Astrocyte of the spinal cord (primary cell): ENCODE measurements around the gene NAPB.

Experiments
- DNase-seq: peaks from one replicate; pipeline ENCODE4 v3.0.0; 2011; ENCODE audit warnings: low read depth, low spot score
- H3K4me3 ChIP-seq: 2 replicates; pipeline ENCODE4 v1.5.1; 2011; ENCODE audit warnings: low read depth, mild to moderate bottlenecking, low read length, moderate library complexity
- in situ Hi-C: cut with HindIII; loops from 2 replicates; pipeline ENCODE4 v1.10.0; 2017; ENCODE audit warnings: low sequenced_read_pairs
- TF ChIP-seq, protein P1 (sequence below): IDR thresholded peaks from 2 replicates; pipeline ENCODE4 v1.5.1; 2012; ENCODE audit warnings: low read depth, mild to moderate bottlenecking, low read length, inconsistent platforms

Gene NAPB

DNA sequence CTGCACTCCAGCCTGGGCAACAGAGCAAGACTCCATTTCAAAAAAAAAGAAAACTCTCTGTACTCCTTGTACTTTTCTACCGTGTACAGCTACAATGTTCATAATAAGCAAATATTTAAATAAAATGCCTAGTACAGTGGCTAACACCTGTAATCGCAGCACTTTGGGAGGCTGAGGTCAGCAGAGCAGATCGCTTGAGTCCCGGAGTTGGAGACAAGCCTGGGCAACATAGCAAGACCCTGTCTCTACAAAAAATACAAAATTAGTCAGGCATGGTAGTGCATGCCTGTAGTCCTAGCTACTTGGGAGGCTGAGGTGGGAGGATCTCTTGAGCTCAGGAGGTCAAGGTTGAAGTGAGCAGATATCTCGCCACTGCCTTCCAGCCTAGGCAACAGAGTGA, 5.7 kb downstream of the NAPB start:
- TF ChIP-seq, protein P1, sequence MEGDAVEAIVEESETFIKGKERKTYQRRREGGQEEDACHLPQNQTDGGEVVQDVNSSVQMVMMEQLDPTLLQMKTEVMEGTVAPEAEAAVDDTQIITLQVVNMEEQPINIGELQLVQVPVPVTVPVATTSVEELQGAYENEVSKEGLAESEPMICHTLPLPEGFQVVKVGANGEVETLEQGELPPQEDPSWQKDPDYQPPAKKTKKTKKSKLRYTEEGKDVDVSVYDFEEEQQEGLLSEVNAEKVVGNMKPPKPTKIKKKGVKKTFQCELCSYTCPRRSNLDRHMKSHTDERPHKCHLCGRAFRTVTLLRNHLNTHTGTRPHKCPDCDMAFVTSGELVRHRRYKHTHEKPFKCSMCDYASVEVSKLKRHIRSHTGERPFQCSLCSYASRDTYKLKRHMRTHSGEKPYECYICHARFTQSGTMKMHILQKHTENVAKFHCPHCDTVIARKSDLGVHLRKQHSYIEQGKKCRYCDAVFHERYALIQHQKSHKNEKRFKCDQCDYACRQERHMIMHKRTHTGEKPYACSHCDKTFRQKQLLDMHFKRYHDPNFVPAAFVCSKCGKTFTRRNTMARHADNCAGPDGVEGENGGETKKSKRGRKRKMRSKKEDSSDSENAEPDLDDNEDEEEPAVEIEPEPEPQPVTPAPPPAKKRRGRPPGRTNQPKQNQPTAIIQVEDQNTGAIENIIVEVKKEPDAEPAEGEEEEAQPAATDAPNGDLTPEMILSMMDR: no peak
- H3K4me3 ChIP-seq: no peak overlapping the region
- in situ Hi-C loops: no loop called here
- no peak for DNase-seq

DNA sequence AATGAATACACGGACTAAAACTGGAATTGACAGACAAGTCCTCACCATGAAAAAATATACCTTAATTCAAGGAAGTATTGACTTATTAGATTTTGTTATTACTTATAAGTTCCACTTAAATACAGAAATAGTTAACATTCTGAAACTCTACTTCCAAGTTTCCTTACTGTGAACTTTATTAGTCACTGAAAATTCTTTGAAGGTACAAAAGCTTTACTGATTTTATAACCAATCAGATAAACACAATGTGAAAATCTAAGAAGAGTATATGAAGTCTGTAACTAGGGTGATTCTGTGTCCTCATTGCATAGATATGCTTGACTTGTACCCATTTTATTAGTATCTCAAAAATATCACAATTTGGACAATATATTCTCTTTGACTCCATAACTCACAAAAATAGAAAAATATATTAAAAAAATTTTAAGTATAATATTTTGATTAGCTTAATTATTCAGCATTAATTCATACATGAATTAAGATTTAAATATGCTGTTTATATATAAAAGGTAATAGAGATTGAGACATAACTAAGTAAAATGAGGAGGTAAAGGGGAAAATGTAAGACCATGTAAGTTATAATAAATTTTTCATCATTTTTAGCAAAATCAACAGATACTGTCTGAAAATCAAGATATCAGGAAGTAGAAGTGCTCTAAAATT, 6.6 kb downstream of the NAPB start:
- in situ Hi-C loops: no loop called here
- no peak for DNase-seq
- H3K4me3 ChIP-seq: no peak overlapping the region
- TF ChIP-seq, protein P1: no peak

DNA sequence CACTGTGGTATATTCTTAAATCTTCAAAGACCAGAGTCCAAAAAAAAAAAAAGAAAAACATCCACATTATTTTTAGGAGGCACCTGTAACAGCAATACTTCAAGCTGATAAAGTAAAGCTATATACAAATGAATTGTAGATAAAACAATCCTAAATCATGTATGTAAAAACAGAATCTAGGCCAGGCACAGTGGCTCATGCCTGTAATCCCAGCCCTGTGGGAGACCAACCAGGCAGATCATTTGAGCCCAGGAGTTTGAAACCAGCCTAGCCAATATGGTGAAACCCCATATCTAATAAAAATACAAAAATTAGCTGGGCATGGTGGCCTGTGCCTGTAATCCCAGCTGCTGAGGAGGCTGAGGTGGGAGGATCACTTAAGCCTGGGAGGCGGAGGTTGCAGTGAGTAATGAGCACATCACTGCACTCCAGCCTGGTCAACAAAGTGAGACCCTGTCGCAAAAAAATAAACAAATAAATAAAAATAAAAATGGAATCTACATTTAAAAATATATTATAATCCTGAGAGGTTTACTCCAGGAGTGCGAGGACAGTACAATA, 7.3 kb downstream of the NAPB start:
- no peak overlapping the region for H3K4me3 ChIP-seq
- TF ChIP-seq, protein P1: no peak
- DNase-seq: no peak
- in situ Hi-C loops: no loop called here

DNA sequence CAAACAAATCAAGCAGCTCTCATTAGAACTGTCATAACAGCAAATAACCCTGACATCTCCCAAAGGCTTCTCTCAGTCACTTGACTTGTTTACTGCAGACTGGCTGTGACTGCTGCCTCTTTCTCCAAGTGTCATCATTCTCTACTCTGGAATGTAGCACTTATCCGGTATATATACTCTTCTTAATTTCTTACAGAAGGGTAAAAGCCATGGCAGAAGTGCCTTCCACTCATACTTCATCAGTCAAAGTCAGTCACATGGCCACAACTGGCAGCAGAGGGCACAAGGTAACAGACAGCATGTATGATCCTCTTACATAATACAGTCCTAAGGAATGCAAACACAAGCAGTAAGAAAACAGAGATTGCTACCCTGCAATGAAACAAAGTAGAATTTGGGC, 9.3 kb downstream of the NAPB start:
- TF ChIP-seq, protein P1: no peak
- no peak overlapping the region for H3K4me3 ChIP-seq
- DNase-seq: no peak
- in situ Hi-C loops: no loop called here

DNA sequence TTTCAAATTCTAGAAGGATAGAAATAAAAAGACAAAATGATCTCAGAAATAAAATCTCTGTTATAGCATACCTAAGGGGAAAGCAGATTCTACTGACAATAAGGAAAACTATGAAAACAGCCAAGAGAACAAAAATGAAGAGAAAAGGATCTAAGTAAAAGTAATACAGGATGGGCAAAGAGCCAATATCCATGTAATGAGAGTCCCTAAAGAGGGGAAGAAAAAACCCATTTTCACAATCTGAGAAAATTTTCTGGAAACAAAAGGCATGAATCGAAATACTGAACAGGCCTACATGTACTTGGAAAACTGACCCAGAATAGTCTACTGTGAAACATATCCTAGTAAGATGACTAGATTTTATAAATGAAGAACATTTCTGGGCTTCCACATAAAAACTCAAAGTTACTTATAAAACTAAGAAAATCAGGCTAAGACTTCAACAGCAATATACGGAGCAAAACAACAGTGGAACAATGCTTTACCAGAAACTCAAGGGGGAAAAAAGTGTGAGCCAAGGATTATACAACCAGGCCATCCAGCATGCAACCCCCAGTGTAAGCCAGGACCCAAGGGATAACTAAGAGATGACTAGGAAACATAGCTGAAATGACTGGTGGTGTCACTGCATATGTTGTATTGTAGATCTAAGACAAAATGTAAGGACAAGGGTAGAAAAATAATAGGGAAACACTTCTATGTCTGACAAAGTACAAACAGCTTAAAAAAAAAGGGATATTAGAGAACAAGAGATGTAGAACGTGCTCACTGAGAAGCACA, 10.2 kb downstream of the NAPB start:
- TF ChIP-seq, protein P1: no peak
- no peak for DNase-seq
- in situ Hi-C loops: no loop called here
- no peak overlapping the region for H3K4me3 ChIP-seq

DNA sequence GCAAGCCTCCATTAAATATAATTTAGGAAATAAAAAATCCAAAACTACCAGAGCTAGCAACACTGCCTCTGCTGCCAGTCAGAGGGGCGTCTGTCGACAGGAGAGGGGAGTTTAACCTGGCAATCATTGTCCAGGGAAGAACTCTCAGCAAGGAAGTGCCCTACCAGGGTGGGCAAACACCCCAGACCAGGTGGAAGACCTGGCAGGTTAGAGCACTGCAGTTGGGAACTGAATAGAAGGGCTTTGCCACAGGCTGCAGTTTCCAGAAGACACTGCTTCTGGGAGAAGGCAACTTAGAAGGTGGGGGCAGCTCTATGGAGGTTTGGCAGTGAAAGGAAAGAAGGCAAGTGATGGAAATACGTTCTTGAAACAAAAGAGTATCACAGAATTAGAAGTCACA, 11.5 kb downstream of the NAPB start:
- H3K4me3 ChIP-seq: no peak overlapping the region
- TF ChIP-seq, protein P1: no peak
- no peak for DNase-seq
- in situ Hi-C loops: no loop called here
